ENCODE measurements around the gene NRSN2.
"Not testable (repeated sequence)": the region's sequence is repeated elsewhere in the genome, so short reads cannot be mapped to it uniquely, and the experiment has no call there.

DNA sequence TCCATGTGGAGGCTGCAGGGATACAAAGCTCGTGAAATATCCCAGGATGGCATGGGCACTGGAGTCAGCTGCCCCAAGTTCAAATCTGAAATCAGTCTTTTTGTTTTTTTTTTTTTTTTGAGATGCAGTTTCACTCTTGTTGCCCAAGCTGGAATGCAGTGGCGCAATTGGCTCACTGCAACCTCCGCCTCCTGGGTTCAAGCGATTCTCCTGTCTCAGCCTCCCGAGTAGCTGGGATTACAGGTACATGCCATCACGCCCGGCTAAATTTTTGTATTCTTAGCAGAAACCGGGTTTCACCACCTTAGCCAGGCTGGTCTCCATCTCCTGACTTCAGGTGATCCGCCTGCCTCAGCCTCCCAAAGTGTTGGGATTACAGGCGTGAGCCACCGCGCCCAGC is 30.7 kb downstream of the NRSN2 start:
- TF ChIP-seq CTCF (conservative IDR thresholded peaks at IDR 0.05); ZFX (IDR thresholded peaks at IDR 0.05): not testable (repeated sequence)

Measured in C4-2B (cell line).